ENCODE measurements around the gene OTUD7B.

- no peak for TF ChIP-seq CTCF (IDR thresholded peaks at IDR 0.05)
- TF ChIP-seq EP300 (IDR thresholded peaks at IDR 0.05), result no peak
Observed at GRCh38 chr1:149962736-149963135, 47.8 kb downstream of the OTUD7B start.
